Placental epithelial cell (primary cell): ENCODE data around the gene NCF2. TPM values are rescaled to one million over a fixed set of nuclear protein-coding genes. Genes with fewer than 3 reads are reported as not detected.

ENCODE experiments used
- total RNA-seq: library from RNA; depleted of rRNA; stranded (reverse); fragments of >200 nt; gene quantifications from 2 replicates; pipeline ENCODE4 v1.2.3, GENCODE V29; 2012

NCF2 gene
- total RNA-seq, result 8.6 and 48.4 TPM in 2 replicates

GRCh38 chr1:183590244-183591191, at the start of gene NCF2:
TSS of gene NCF2 (minus strand) at chr1:183590459. CDS start at chr1:183590329, 130 bp downstream.

GRCh38 chr1:183635606-183636333, 45.5 kb upstream of the NCF2 start, which contains the start of gene ARPC5:
TSS of gene ARPC5 (minus strand) at chr1:183635783. CDS start at chr1:183635659, 124 bp downstream.

Other genes with a start within 250 kb of the NCF2 start
- under 0.01 and 0.11 TPM in 2 replicates for gene NMNAT2, start 172.1 kb downstream of the NCF2 start, total RNA-seq
- 18.5 and 26.5 TPM in 2 replicates for gene SMG7, start 118.0 kb downstream of the NCF2 start, total RNA-seq
- gene ARPC5, start 45.3 kb upstream of the NCF2 start, total RNA-seq, result 25.1 and 103 TPM in 2 replicates
- gene APOBEC4, start 62.9 kb upstream of the NCF2 start, total RNA-seq, result not detected in 2 replicates
- 1.2 and 4.3 TPM in 2 replicates for gene RGL1, start 214.7 kb upstream of the NCF2 start, total RNA-seq